Stimulated activated CD8-positive, alpha-beta memory T cell treated with anti-CD3 and anti-CD28 coated beads, Interleukin-15, amount 100 ng/mL, for 4 hours (primary cell): ENCODE measurements around the gene BRD7.

Experiments
- DNase-seq, 2 donors: peaks; one replicate each; pipeline ENCODE4 v3.0.0-alpha.2; 2020; ENCODE audit warnings: low read depth in 2 of 2

BRD7 gene

GRCh38 chr16:50303605-50304466 is 65.0 kb downstream of the BRD7 start:
- DNase-seq: no peak

GRCh38 chr16:50303041-50303604 is 65.7 kb downstream of the BRD7 start:
- no peak for DNase-seq

GRCh38 chr16:50302472-50303005 is 66.2 kb downstream of the BRD7 start:
- no peak for DNase-seq

GRCh38 chr16:50301626-50302471 is 66.9 kb downstream of the BRD7 start:
- no peak for DNase-seq

GRCh38 chr16:50300942-50301625 is 67.7 kb downstream of the BRD7 start:
- no peak for DNase-seq

- DNase-seq: no peak
These were observed 69.2 kb downstream of the BRD7 start for GRCh38 chr16:50299508-50300105.

GRCh38 chr16:50298591-50299507 is 69.9 kb downstream of the BRD7 start:
- no peak for DNase-seq

GRCh38 chr16:50298075-50298460 is 70.7 kb downstream of the BRD7 start:
- no peak for DNase-seq

GRCh38 chr16:50297301-50298074 is 71.3 kb downstream of the BRD7 start:
- no peak for DNase-seq

- no peak for DNase-seq
These were observed 72.0 kb downstream of the BRD7 start for GRCh38 chr16:50296807-50297206.

GRCh38 chr16:50295541-50296132 is 73.2 kb downstream of the BRD7 start:
- no peak for DNase-seq

GRCh38 chr16:50294955-50295354 is 73.8 kb downstream of the BRD7 start:
- DNase-seq: no peak

GRCh38 chr16:50293994-50294855 is 74.6 kb downstream of the BRD7 start:
- no peak for DNase-seq

- no peak for DNase-seq
These were observed 75.6 kb downstream of the BRD7 start for GRCh38 chr16:50293041-50293783.

GRCh38 chr16:50292566-50292948 is 76.2 kb downstream of the BRD7 start:
- DNase-seq: no peak

- DNase-seq: no peak
These were observed 76.8 kb downstream of the BRD7 start for GRCh38 chr16:50291719-50292565.
